Trophoblast cell (in vitro differentiated cells and primary cell): ENCODE measurements around the gene E2F2.
"Not testable (repeated sequence)": the region's sequence is repeated elsewhere in the genome, so short reads cannot be mapped to it uniquely, and the experiment has no call there.

ENCODE experiments used
- DNase-seq, 2 donors: peaks; one replicate each; pipeline ENCODE4 v3.0.0-alpha.2; 2016
- H2AFZ ChIP-seq: 2 replicates; pipeline ENCODE4 v1.6.1; 2013; ENCODE audit warnings: low read length, moderate library complexity, mild to moderate bottlenecking; ENCODE audit not compliant: insufficient read depth, poor library complexity
- H2AK5ac ChIP-seq: 2 replicates; pipeline ENCODE4 v1.6.1; 2013; ENCODE audit warnings: mild to moderate bottlenecking, low read length
- H2BK120ac ChIP-seq: 2 replicates; pipeline ENCODE4 v1.6.1; 2013; ENCODE audit warnings: low read length, mild to moderate bottlenecking, moderate library complexity; ENCODE audit not compliant: insufficient read depth, poor library complexity
- H2BK12ac ChIP-seq: 2 replicates; pipeline ENCODE4 v1.6.1; 2013; ENCODE audit warnings: mild to moderate bottlenecking, low read length, moderate library complexity
- H2BK5ac ChIP-seq: 2 replicates; pipeline ENCODE4 v1.6.1; 2013; ENCODE audit warnings: low read length, low read depth, moderate library complexity, mild to moderate bottlenecking; ENCODE audit not compliant: poor library complexity
- H3K14ac ChIP-seq: 2 replicates; pipeline ENCODE4 v1.6.1; 2013; ENCODE audit warnings: mild to moderate bottlenecking, low read length
- H3K18ac ChIP-seq: 2 replicates; pipeline ENCODE4 v1.6.1; 2013; ENCODE audit warnings: mild to moderate bottlenecking, low read length
- H3K23ac ChIP-seq: 2 replicates; pipeline ENCODE4 v1.6.1; 2013; ENCODE audit warnings: low read length
- H3K27ac ChIP-seq: 2 replicates; pipeline ENCODE4 v1.5.1; 2013; ENCODE audit warnings: low read depth, mild to moderate bottlenecking, inconsistent platforms, low read length, moderate library complexity
- H3K27me3 ChIP-seq: 2 replicates; pipeline ENCODE4 v1.6.1; 2013; ENCODE audit warnings: inconsistent platforms, mild to moderate bottlenecking, low read length, moderate library complexity; ENCODE audit not compliant: insufficient read depth
- H3K36me3 ChIP-seq, 2 experiments: 1 replicate in 1 of 2; 2 replicates in 1 of 2; pipeline ENCODE4 v1.6.1; 2013; ENCODE audit warnings: low read length in 2 of 2, mild to moderate bottlenecking in 2 of 2, moderate library complexity in 1 of 2; ENCODE audit not compliant: insufficient read depth in 2 of 2, control insufficient read depth in 1 of 2
- H3K4ac ChIP-seq: 2 replicates; pipeline ENCODE4 v1.6.1; 2013; ENCODE audit warnings: low read depth, mild to moderate bottlenecking, low read length, moderate library complexity
- H3K4me1 ChIP-seq, 2 experiments: 1 replicate in 1 of 2; 2 replicates in 1 of 2; pipeline ENCODE4 v1.6.1; 2013; ENCODE audit warnings: low read length in 2 of 2, mild to moderate bottlenecking in 2 of 2, moderate library complexity in 1 of 2; ENCODE audit not compliant: insufficient read depth in 2 of 2, control insufficient read depth in 1 of 2
- H3K4me2 ChIP-seq: 2 replicates; pipeline ENCODE4 v1.6.1; 2013; ENCODE audit warnings: inconsistent platforms, mild to moderate bottlenecking, low read length, moderate library complexity
- H3K4me3 ChIP-seq: 2 replicates; pipeline ENCODE4 v1.5.1; 2013; ENCODE audit warnings: mild to moderate bottlenecking, low read depth, low read length, inconsistent platforms
- H3K79me1 ChIP-seq: one replicate; pipeline ENCODE4 v1.6.1; 2013; ENCODE audit warnings: low read length
- H3K79me2 ChIP-seq: 2 replicates; pipeline ENCODE4 v1.6.1; 2013; ENCODE audit warnings: low read length, mild to moderate bottlenecking; ENCODE audit not compliant: control insufficient read depth, insufficient read depth, poor library complexity
- H3K9ac ChIP-seq: 2 replicates; pipeline ENCODE4 v1.6.1; 2013; ENCODE audit warnings: mild to moderate bottlenecking, low read length
- H3K9me3 ChIP-seq: 2 replicates; pipeline ENCODE4 v1.6.1; 2013; ENCODE audit warnings: low read depth, mild to moderate bottlenecking, control low read depth, inconsistent platforms, low read length; ENCODE audit not compliant: insufficient read depth
- H4K12ac ChIP-seq: 2 replicates; pipeline ENCODE4 v1.6.1; 2013; ENCODE audit warnings: low read depth, mild to moderate bottlenecking, low read length, moderate library complexity
- H4K8ac ChIP-seq: 2 replicates; pipeline ENCODE4 v1.6.1; 2013; ENCODE audit warnings: low read depth, mild to moderate bottlenecking, low read length, moderate library complexity
- H4K91ac ChIP-seq: one replicate; pipeline ENCODE4 v1.6.1; 2013; ENCODE audit warnings: low read depth, mild to moderate bottlenecking, low read length, moderate library complexity
- WGBS: extraction: QIAGEN DNeasy Blood & Tissue Kit; methylation state at CpG from one replicate; pipeline ENCODE4 v1.1.7; 2013; ENCODE audit warnings: missing lambda C conversion rate; ENCODE audit not compliant: insufficient read length, insufficient coverage; ENCODE audit errors: extremely low coverage; 5-methylcytosine and 5-hydroxymethylcytosine counted together

Gene E2F2

DNA sequence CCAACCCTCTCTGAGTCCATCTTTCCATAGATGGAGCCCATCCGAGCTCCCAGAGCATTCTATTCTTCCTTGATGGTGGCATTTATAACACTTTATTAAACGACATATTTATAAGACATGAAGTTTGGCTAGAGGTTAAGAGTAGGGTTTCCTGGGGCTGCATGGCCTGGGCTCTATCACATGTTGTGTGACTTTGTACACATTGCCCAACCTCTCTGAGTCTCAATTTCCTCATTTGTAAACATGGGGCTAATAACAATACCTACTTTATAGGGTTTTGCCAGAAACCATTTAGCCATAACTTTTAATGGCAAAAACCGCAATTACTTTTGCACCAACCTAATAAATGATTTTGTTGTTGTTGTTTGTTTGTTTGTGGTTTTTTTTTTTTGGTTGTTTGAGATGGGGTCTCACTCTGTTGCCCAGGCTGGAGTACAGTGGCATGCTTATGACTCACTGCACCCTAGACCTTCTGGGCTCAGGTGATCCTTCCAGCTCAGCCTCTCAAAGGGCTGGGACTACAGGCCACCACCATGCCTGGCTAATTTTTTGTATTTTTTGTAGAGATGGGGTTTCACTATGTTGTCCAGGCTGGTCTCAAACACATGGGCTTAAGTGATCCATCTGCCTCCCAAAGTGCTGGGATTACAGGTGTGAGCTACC lies 33.1 kb downstream of the E2F2 start:
- Histone ChIP-seq H3K4me3 (no peak overlapping the region), H3K4ac (no peak overlapping the region), H3K4me1 (peaks cover 0 to 1% of the 10 kb centered on the region in 2 experiments), H3K23ac (no peak overlapping the region), H2BK120ac (no peak overlapping the region), H3K36me3 (no peaks in the 10 kb centered on the region), H2AK5ac (no peak overlapping the region), H4K8ac (no peak overlapping the region), H3K79me2 (no peaks in the 10 kb centered on the region), H3K4me2 (no peak overlapping the region), H3K79me1 (no peaks in the 10 kb centered on the region), H2BK5ac (no peak overlapping the region), H4K91ac (no peak overlapping the region), H4K12ac (no peak overlapping the region), H3K27me3 (no peaks in the 10 kb centered on the region), H2BK12ac (no peak overlapping the region), H3K14ac (no peak overlapping the region), H3K18ac (no peak overlapping the region), H3K9me3 (no peaks in the 10 kb centered on the region), H2AFZ (no peak overlapping the region), H3K9ac (no peak overlapping the region), H3K27ac (no peak overlapping the region)
- no peak for DNase-seq
- no CpG with 5 or more reads among the region's 3 CpGs for WGBS

DNA sequence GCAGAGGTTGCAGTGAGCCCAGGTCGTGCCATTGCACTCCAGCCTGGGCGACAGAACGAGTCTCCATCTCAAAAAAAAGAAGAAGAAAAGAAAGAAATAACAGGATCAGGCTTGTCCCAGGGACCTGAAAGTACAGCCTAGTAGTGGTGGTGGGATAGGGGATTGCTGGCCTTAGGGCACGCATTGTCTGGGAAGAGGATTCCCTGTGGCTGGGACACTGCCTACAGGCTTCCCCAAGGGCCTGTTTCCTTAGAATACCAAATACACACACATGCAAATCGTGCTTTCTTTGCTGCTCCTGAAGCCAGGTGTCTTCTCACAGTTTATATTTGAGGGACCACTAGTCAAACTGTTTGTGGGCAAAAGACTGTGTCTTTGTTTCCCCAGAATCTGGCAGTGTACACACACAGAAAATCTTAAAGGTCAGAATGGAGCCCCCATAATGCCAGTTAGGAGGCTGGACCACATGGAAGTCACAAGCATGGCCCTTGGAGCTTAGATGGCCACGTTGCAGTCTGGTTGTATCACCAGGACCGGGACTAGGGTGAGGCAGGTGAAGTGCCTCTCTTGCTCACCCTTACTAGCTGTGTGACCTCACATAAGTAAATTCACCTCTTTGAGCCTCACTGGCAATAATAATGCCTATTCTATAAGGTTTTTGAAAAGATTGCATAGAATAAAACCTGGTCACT lies 34.4 kb downstream of the E2F2 start:
- Histone ChIP-seq H2BK5ac (no peak overlapping the region), H3K4me2 (no peak overlapping the region), H3K36me3 (no peaks in the 10 kb centered on the region), H3K79me2 (no peaks in the 10 kb centered on the region), H2AFZ (no peak overlapping the region), H3K4ac (no peak overlapping the region), H3K27me3 (no peaks in the 10 kb centered on the region), H3K23ac (no peak overlapping the region), H3K14ac (no peak overlapping the region), H3K9ac (no peak overlapping the region), H3K18ac (no peak overlapping the region), H3K9me3 (no peaks in the 10 kb centered on the region), H2BK12ac (no peak overlapping the region), H3K79me1 (no peaks in the 10 kb centered on the region), H3K27ac (no peak overlapping the region), H3K4me1 (peaks cover 0 to 1% of the 10 kb centered on the region in 2 experiments), H2AK5ac (no peak overlapping the region), H4K12ac (no peak overlapping the region), H2BK120ac (no peak overlapping the region), H4K91ac (no peak overlapping the region), H3K4me3 (no peak overlapping the region), H4K8ac (no peak overlapping the region)
- WGBS: no CpG with 5 or more reads among the region's 7 CpGs
- DNase-seq: peak; percentile 88 to 95

DNA sequence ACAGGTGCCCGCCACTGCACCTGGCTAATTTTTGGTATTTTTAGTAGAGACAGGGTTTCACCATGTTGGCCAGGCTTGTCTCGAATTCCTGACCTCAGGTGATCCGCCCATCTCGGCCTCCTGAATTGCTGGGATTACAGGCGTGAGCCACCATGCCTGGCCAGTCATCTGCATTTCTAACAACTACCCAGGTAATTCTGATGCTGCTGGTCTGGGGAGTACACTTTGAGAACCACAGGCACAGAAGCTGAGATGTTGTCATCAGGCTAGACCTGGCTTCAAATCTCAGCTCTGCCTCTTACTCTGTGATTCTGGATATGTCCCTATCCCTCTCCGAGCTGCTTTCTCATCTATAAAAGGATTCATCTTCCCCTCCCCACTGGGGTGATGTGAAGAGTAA lies 36.2 kb downstream of the E2F2 start:
- peak; percentile 92 to 94 for DNase-seq
- not testable (repeated sequence) for H4K91ac ChIP-seq

DNA sequence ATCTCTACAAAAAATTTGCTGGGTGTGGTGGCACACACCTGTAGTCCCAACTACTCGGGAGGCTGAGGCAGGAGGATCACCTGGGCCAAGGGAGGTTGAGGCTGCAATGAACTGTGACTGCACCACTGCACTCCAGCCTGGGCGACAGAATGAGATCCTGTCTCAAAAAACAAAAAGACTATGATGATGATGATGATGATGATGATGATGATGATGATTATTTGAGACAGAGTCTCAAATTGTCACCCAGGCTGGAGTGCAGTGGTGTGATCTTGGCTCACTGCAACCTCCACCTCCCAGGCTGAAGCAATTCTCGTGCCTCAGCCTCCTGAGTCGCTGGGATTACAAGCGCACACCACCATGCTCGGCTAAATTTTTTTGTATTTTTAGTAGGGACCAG lies 38.3 kb downstream of the E2F2 start:
- not testable (repeated sequence) for H3K27ac ChIP-seq, H3K36me3 ChIP-seq, H3K9ac ChIP-seq, H3K4ac ChIP-seq, H2AFZ ChIP-seq, H3K79me1 ChIP-seq, H4K8ac ChIP-seq, H2BK120ac ChIP-seq, H3K18ac ChIP-seq, H3K23ac ChIP-seq, DNase-seq, H2AK5ac ChIP-seq, H4K91ac ChIP-seq, H3K27me3 ChIP-seq, H3K4me2 ChIP-seq, H3K14ac ChIP-seq, H2BK12ac ChIP-seq, H4K12ac ChIP-seq, H3K4me1 ChIP-seq, H3K9me3 ChIP-seq, H3K4me3 ChIP-seq, H2BK5ac ChIP-seq, H3K79me2 ChIP-seq
- no CpG with 5 or more reads among the region's 6 CpGs for WGBS

More for the DNA sequence above, 36.2 kb downstream of the E2F2 start:
- not testable (repeated sequence) for H3K4me3 ChIP-seq, H3K79me2 ChIP-seq, H2AFZ ChIP-seq, H3K79me1 ChIP-seq, H2AK5ac ChIP-seq, H3K4me1 ChIP-seq, H3K27me3 ChIP-seq, H3K36me3 ChIP-seq, H3K14ac ChIP-seq, H3K27ac ChIP-seq, H2BK120ac ChIP-seq, H2BK12ac ChIP-seq, H2BK5ac ChIP-seq, H4K8ac ChIP-seq, H3K9me3 ChIP-seq, H3K23ac ChIP-seq, H3K4me2 ChIP-seq, H4K12ac ChIP-seq, H3K18ac ChIP-seq, H3K9ac ChIP-seq, H3K4ac ChIP-seq
- WGBS: no CpG with 5 or more reads among the region's 6 CpGs
